ENCODE results near the gene SLC9A6. TPM values are rescaled to one million over a fixed set of nuclear protein-coding genes. Genes with fewer than 3 reads are reported as not detected.

SLC9A6 gene
- total and polyA plus RNA-seq, 10 of the 15 experiments (the other 5 are each of a cell fraction or from before 2014, with no cell fraction given) = 4.5 to 14.6 (median 10.7) TPM

- no peaks in the 10 kb centered on the region for H3K36me3 ChIP-seq (ENCODE audit: control insufficient read depth in 2 of 2, insufficient read depth in 2 of 2, low read length in 1 of 2)
- FAIRE-seq (no peak), ATAC-seq (no peak), DNase-seq (ENCODE audit: low read depth, low spot score) (no peak)
- ChIA-PET SMC1A (ENCODE audit: uncharacterized antibody, unreplicated experiment) (interaction anchor here (1.1 kb wide), 1 partner anchor 18 kb away, joined by 3 read pairs; no protein-coding TSS in a partner anchor), POLR2A (no interaction called here), CTCF (interaction anchor here (0.8 to 1.2 kb wide), 2 partner anchors 12 to 28 kb away, joined by 3 to 5 read pairs; no protein-coding TSS in a partner anchor), RAD21 (ENCODE audit: unreplicated experiment) (no interaction called here)
- no peaks in the 10 kb centered on the region for H3K9me3 ChIP-seq (replicated peaks; ENCODE audit: control insufficient read depth, insufficient read depth, low read length)
- no peak overlapping the region for H2AFZ ChIP-seq (ENCODE audit: control insufficient read depth, low read depth, low read length)
- in situ Hi-C loops (cut with MboI) = no loop called here
- H3K9ac ChIP-seq (ENCODE audit: control insufficient read depth, insufficient read depth, low read length) = no peak overlapping the region
- H3K4me3 ChIP-seq = no peak overlapping the region
- H3K27ac ChIP-seq (ENCODE audit: control insufficient read depth, insufficient read depth) = no peak overlapping the region
- 51% methylated on average over 5 of the region's 5 CpGs for WGBS (ENCODE audit: insufficient coverage, insufficient replicate concordance, low lambda C conversion rate, missing lambda C conversion rate)
- no peaks in the 10 kb centered on the region for H3K4me1 ChIP-seq (ENCODE audit: control insufficient read depth, insufficient read depth, low read length)
- no peak overlapping the region for H3K4me2 ChIP-seq (ENCODE audit: control insufficient read depth, insufficient read depth)
- intact Hi-C loops (cut with micrococcal nuclease; ENCODE audit: unreplicated experiment) = no loop called here
- no peak for TF ChIP-seq HSF1 (IDR thresholded peaks at IDR 0.05; ENCODE audit: low read depth, low read length)
- TF ChIP-seq MEF2B (IDR thresholded peaks at IDR 0.05; ENCODE audit: partially characterized antibody, poor library complexity, severe bottlenecking) = no peak
- no peak for TF ChIP-seq BHLHE40 (IDR thresholded peaks at IDR 0.05; ENCODE audit: borderline replicate concordance in 1 of 2, low read depth in 2 of 2, low read length in 1 of 2)
- TF ChIP-seq TAF1 (IDR thresholded peaks at IDR 0.05; ENCODE audit: borderline replicate concordance, low read depth, low read length) = no peak
- TF ChIP-seq TARDBP (IDR thresholded peaks at IDR 0.05; ENCODE audit: borderline replicate concordance) = no peak
- TF ChIP-seq BCL3 (IDR thresholded peaks at IDR 0.05; ENCODE audit: borderline replicate concordance, insufficient read depth, low read depth, low read length, poor library complexity, severe bottlenecking) = no peak
- TF ChIP-seq STAT1 (conservative IDR thresholded peaks at IDR 0.05) = no peak
- no peak for TF ChIP-seq PKNOX1 (IDR thresholded peaks at IDR 0.05)
- no peak for TF ChIP-seq ZBED1 (IDR thresholded peaks at IDR 0.05; ENCODE audit: borderline replicate concordance)
- TF ChIP-seq CREB1 (IDR thresholded peaks at IDR 0.05; ENCODE audit: low read depth) = no peak
- no peak for TF ChIP-seq PAX8 (IDR thresholded peaks at IDR 0.05)
- no peak for TF ChIP-seq POLR2A (IDR thresholded peaks at IDR 0.05; ENCODE audit: low read depth, low read length)
- no peak for TF ChIP-seq KLF5 (IDR thresholded peaks at IDR 0.05; ENCODE audit: partially characterized antibody)
- no peak for TF ChIP-seq SMAD5 (IDR thresholded peaks at IDR 0.05; ENCODE audit: low read depth)
- TF ChIP-seq E2F8 (IDR thresholded peaks at IDR 0.05; ENCODE audit: low read depth, partially characterized antibody) = no peak
- no peak for TF ChIP-seq NR2C1 (IDR thresholded peaks at IDR 0.05)
- H4K20me1 ChIP-seq (ENCODE audit: control insufficient read depth, insufficient read depth) = no peaks in the 10 kb centered on the region
- no TSS peak for BruUV-seq (replicated peaks)
- no peaks in the 10 kb centered on the region for H3K79me2 ChIP-seq (ENCODE audit: control insufficient read depth, insufficient read depth, low read length)
- H3K27me3 ChIP-seq (replicated peaks in 1 of 2; ENCODE audit: control insufficient read depth in 2 of 2, insufficient read depth in 2 of 2, low read length in 1 of 2) = no peaks in the 10 kb centered on the region
Measured at GRCh38 chrX:136055651-136056221, 70.5 kb downstream of the SLC9A6 start.

Data from GM12878 (cell line).